IMR-90 (cell line): ENCODE results near the gene RPAIN. TPM values are rescaled to one million over a fixed set of nuclear protein-coding genes. Genes with fewer than 3 reads are reported as not detected.

Experiments used
- ATAC-seq: fragments of 200-7000 bp; cut with Tn5 transposase; 2 replicates; pipeline ENCODE4 v1.9.1; 2020; ENCODE audit warnings: low read depth, mild to moderate bottlenecking, moderate library complexity
- BruUV-seq: library from RNA; stranded (reverse); fragments of 400-500 nt; replicated peaks from 2 replicates; lab custom pipeline; 2021; lab: Mats Ljungman, UMichigan
- CTCF ChIA-PET: fragments of 300-600 bp; formaldehyde crosslinking; extraction: SDS; loops from one replicate; lab custom pipeline; 2021; ENCODE audit warnings: antibody characterized with exemption; lab: Yijun Ruan, JAX
- POLR2A ChIA-PET: fragments of 300-600 bp; sonication (Branson Sonifier 250); formaldehyde crosslinking; loops from one replicate; lab custom pipeline; 2022; ENCODE audit warnings: antibody characterized with exemption; ENCODE audit not compliant: unreplicated experiment; lab: Charles Lee
- DNase-seq: peaks from one replicate; pipeline ENCODE4 v3.0.0; 2013
- H2AFZ ChIP-seq: replicated peaks from 2 replicates; pipeline ENCODE3; 2013; ENCODE audit warnings: low read length, mild to moderate bottlenecking; ENCODE audit not compliant: poor library complexity
- H2AK5ac ChIP-seq: 2 replicates; pipeline ENCODE4 v1.6.1; 2013; ENCODE audit warnings: low read depth, low read length, inconsistent platforms
- H2AK9ac ChIP-seq: replicated peaks from 2 replicates; pipeline ENCODE3; 2013; ENCODE audit warnings: mild to moderate bottlenecking, low read depth, low read length, moderate library complexity; ENCODE audit not compliant: poor library complexity
- H2BK120ac ChIP-seq: 2 replicates; pipeline ENCODE4 v1.6.1; 2013; ENCODE audit warnings: low read depth, low read length, inconsistent platforms
- H2BK15ac ChIP-seq: 3 replicates; pipeline ENCODE4 v1.6.1; 2013; ENCODE audit warnings: low read depth, low read length, inconsistent platforms
- H2BK20ac ChIP-seq: 2 replicates; pipeline ENCODE4 v1.6.1; 2013; ENCODE audit warnings: low read depth, mild to moderate bottlenecking, inconsistent platforms, low read length, moderate library complexity
- H2BK5ac ChIP-seq: 2 replicates; pipeline ENCODE4 v1.6.1; 2013; ENCODE audit warnings: mild to moderate bottlenecking, low read depth, low read length, inconsistent platforms; ENCODE audit not compliant: poor library complexity, severe bottlenecking
- H3K14ac ChIP-seq: replicated peaks from 2 replicates; pipeline ENCODE4 v1.6.1; 2013; ENCODE audit warnings: low read depth, low read length, inconsistent platforms
- H3K18ac ChIP-seq: 2 replicates; pipeline ENCODE4 v1.6.1; 2013; ENCODE audit warnings: low read depth, low read length, control low read depth
- H3K23ac ChIP-seq: 2 replicates; pipeline ENCODE4 v1.6.1; 2013; ENCODE audit warnings: low read depth, low read length, inconsistent platforms
- H3K27ac ChIP-seq: 2 replicates; pipeline ENCODE4 v1.5.1; 2013; ENCODE audit warnings: mild to moderate bottlenecking, control low read depth, low read length; ENCODE audit not compliant: insufficient read depth
- H3K27me3 ChIP-seq: 2 replicates; pipeline ENCODE4 v1.6.1; 2013; ENCODE audit warnings: low read length; ENCODE audit not compliant: control insufficient read depth, insufficient read depth
- H3K36me3 ChIP-seq: 2 replicates; pipeline ENCODE4 v1.6.1; 2013; ENCODE audit warnings: low read length, mixed read lengths; ENCODE audit not compliant: control insufficient read depth, insufficient read depth
- H3K4ac ChIP-seq: 2 replicates; pipeline ENCODE4 v1.6.1; 2013; ENCODE audit warnings: low read depth, low read length, inconsistent platforms
- H3K4me1 ChIP-seq: 2 replicates; pipeline ENCODE4 v1.6.1; 2013; ENCODE audit warnings: low read length, mixed read lengths; ENCODE audit not compliant: control insufficient read depth, insufficient read depth
- H3K4me2 ChIP-seq: 2 replicates; pipeline ENCODE4 v1.6.1; 2013; ENCODE audit warnings: low read depth, mild to moderate bottlenecking, control low read depth, low read length, moderate library complexity
- H3K4me3 ChIP-seq: 2 replicates; pipeline ENCODE4 v1.5.1; 2013; ENCODE audit warnings: low read depth, mild to moderate bottlenecking, control low read depth, low read length, moderate library complexity; ENCODE audit not compliant: insufficient read depth
- H3K56ac ChIP-seq: 2 replicates; pipeline ENCODE4 v1.6.1; 2013; ENCODE audit warnings: low read length, inconsistent platforms; ENCODE audit not compliant: insufficient read depth; ENCODE audit errors: extremely low read depth
- H3K79me1 ChIP-seq, 2 experiments: 2 replicates each; pipeline ENCODE4 v1.6.1; 2013; ENCODE audit warnings: low read length in 2 of 2, inconsistent platforms in 1 of 2, low read depth in 1 of 2
- H3K9ac ChIP-seq: 2 replicates; pipeline ENCODE4 v1.6.1; 2013; ENCODE audit warnings: low read depth, low read length, control low read depth
- H3K9me1 ChIP-seq: 2 replicates; pipeline ENCODE4 v1.6.1; 2013; ENCODE audit warnings: low read length, inconsistent platforms; ENCODE audit not compliant: insufficient read depth
- H3K9me3 ChIP-seq: 2 replicates; pipeline ENCODE4 v1.6.1; 2013; ENCODE audit warnings: low read length; ENCODE audit not compliant: control insufficient read depth, insufficient read depth
- H4K20me1 ChIP-seq: 2 replicates; pipeline ENCODE4 v1.6.1; 2013; ENCODE audit warnings: low read length, inconsistent platforms; ENCODE audit not compliant: insufficient read depth
- H4K5ac ChIP-seq: 2 replicates; pipeline ENCODE4 v1.6.1; 2013; ENCODE audit warnings: mild to moderate bottlenecking, low read depth, low read length, control low read depth
- H4K8ac ChIP-seq, 2 experiments: 2 replicates each; pipeline ENCODE4 v1.6.1; 2013; ENCODE audit warnings: low read depth in 2 of 2, low read length in 2 of 2, control low read depth in 1 of 2, inconsistent platforms in 1 of 2
- H4K91ac ChIP-seq: 2 replicates; pipeline ENCODE4 v1.6.1; 2013; ENCODE audit warnings: low read depth, low read length, inconsistent platforms; ENCODE audit not compliant: insufficient read depth
- CEBPB ChIP-seq: IDR thresholded peaks from 2 replicates; pipeline ENCODE4 v1.6.1; 2012; ENCODE audit warnings: low read depth, low read length, improper control_type of control experiment
- ELK1 ChIP-seq: fragments of 150-350 bp; IDR thresholded peaks from 2 replicates; pipeline ENCODE4 v1.6.1; 2016; ENCODE audit warnings: low read depth, mild to moderate bottlenecking, low read length, moderate library complexity, borderline replicate concordance
- RCOR1 ChIP-seq: IDR thresholded peaks from 2 replicates; pipeline ENCODE4 v1.6.1; 2012; ENCODE audit warnings: mild to moderate bottlenecking, low read length, improper control_type of control experiment; ENCODE audit not compliant: insufficient replicate concordance
- WGBS, 2 experiments: methylation state at CpG; one replicate each; pipeline versions ENCODE4 v1.1.5 to v1.1.7; 2013; ENCODE audit warnings: missing lambda C conversion rate in 2 of 2; ENCODE audit not compliant: insufficient read length in 1 of 2; ENCODE audit errors: extremely low coverage in 2 of 2; 5-methylcytosine and 5-hydroxymethylcytosine counted together
- dilution Hi-C: fragments of 300-500 bp; cut with HindIII; formaldehyde crosslinking; loops from one replicate; pipeline ENCODE4 v1.14.3; 2018; ENCODE audit warnings: low sequenced_read_pairs; ENCODE audit not compliant: unreplicated experiment
- in situ Hi-C: fragments of 300-500 bp; cut with MboI; formaldehyde crosslinking; loops from 3 replicates; pipeline ENCODE4 v1.14.3; 2019; ENCODE audit warnings: low sequenced_read_pairs, inconsistent platforms, mixed read lengths
- intact Hi-C: fragments of 100-400 bp; cut with micrococcal nuclease; formaldehyde crosslinking; loops from 2 replicates; pipeline ENCODE4 v1.10.0; 2022
- polyA plus RNA-seq, 3 experiments: library from polyadenylated mRNA; depleted of rRNA; stranded (reverse); fragments of >200 nt; gene quantifications; 2 replicates each; pipeline ENCODE4 v1.2.3, GENCODE V29; 2012; ENCODE audit warnings: low replicate concordance in 1 of 3
- total RNA-seq: library from RNA; depleted of rRNA; stranded (reverse); fragments of >200 nt; gene quantifications from 2 replicates; pipeline ENCODE4 v1.2.3, GENCODE V29; 2012
- TF ChIP-seq, protein P1 (sequence below): conservative IDR thresholded peaks from 2 replicates; pipeline ENCODE4 v1.5.1; 2012; ENCODE audit warnings: mild to moderate bottlenecking, low read depth, low read length, improper control_type of control experiment

RPAIN gene
- total and polyA plus RNA-seq, 2 of the 4 experiments (the other 2 are of a cell fraction): 28.7 to 34.9 TPM

GRCh38 chr17:5467416-5467815 is 47.4 kb downstream of the RPAIN start (continued):
- TF ChIP-seq CEBPB: no peak
- no peak for TF ChIP-seq ELK1

- Histone ChIP-seq H3K36me3 (peaks cover 4% of the 10 kb centered on the region; the same call in 1 of the 2 replicates), H3K27ac (peak overlapping the region; percentile 66), H3K56ac (peak overlapping the region; percentile 57; the same call in 1 of the 2 replicates), H2AK9ac (peak overlapping the region; percentile 38), H4K8ac (peak overlapping the region; percentile 19 to 55; a peak in 3 of 4 replicates), H4K20me1 (peaks cover 21% of the 10 kb centered on the region), H3K79me1 (peaks cover 13 to 52% of the 10 kb centered on the region in 2 experiments; a peak in 3 of 4 replicates), H3K4me3 (peak overlapping the region; percentile 79), H4K91ac (no peak overlapping the region), H3K4me1 (no peaks in the 10 kb centered on the region), H2BK5ac (peak overlapping the region; percentile 9), H3K9me1 (peaks cover 5% of the 10 kb centered on the region; the same call in 1 of the 2 replicates), H3K4me2 (peak overlapping the region; percentile 100), H3K4ac (peak overlapping the region; percentile 42), H3K9ac (peak overlapping the region; percentile 71), H3K14ac (peak overlapping the region; percentile 63), H2BK15ac (no peak overlapping the region), H4K5ac (no peak overlapping the region; the same call in 1 of the 2 replicates), H3K27me3 (no peaks in the 10 kb centered on the region), H2AK5ac (peak overlapping the region; percentile 40), H3K9me3 (no peaks in the 10 kb centered on the region), H2BK20ac (no peak overlapping the region), H2BK120ac (no peak overlapping the region), H3K18ac (no peak overlapping the region), H3K23ac (peak overlapping the region; percentile 82), H2AFZ (peak overlapping the region; percentile 97)
- CTCF ChIA-PET: no interaction called here
- TF ChIP-seq RCOR1: no peak
- TF ChIP-seq, protein P1, sequence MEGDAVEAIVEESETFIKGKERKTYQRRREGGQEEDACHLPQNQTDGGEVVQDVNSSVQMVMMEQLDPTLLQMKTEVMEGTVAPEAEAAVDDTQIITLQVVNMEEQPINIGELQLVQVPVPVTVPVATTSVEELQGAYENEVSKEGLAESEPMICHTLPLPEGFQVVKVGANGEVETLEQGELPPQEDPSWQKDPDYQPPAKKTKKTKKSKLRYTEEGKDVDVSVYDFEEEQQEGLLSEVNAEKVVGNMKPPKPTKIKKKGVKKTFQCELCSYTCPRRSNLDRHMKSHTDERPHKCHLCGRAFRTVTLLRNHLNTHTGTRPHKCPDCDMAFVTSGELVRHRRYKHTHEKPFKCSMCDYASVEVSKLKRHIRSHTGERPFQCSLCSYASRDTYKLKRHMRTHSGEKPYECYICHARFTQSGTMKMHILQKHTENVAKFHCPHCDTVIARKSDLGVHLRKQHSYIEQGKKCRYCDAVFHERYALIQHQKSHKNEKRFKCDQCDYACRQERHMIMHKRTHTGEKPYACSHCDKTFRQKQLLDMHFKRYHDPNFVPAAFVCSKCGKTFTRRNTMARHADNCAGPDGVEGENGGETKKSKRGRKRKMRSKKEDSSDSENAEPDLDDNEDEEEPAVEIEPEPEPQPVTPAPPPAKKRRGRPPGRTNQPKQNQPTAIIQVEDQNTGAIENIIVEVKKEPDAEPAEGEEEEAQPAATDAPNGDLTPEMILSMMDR: no peak
- DNase-seq (no peak), ATAC-seq (peak; percentile 4)
- POLR2A ChIA-PET: no interaction called here
- BruUV-seq: no TSS peak
- dilution Hi-C loops (no loop called here), in situ Hi-C loops (no loop called here), intact Hi-C loops (loop anchor here (2.0 kb wide), 1 partner anchor 33 kb away; a partner anchor contains a TSS)
- 0% methylated on average over 10 of the region's 17 CpGs; no CpG with 5 or more reads in 1 of the 2 experiments for WGBS, 2 experiments
Measured at GRCh38 chr17:5468075-5468473, 48.1 kb downstream of the RPAIN start.
